ENCODE data around the gene DGKG. TPM values are rescaled to one million over a fixed set of nuclear protein-coding genes. Genes with fewer than 3 reads are reported as not detected.
A peak's percentile ranks its signal among the peaks of the same experiment; 100 is the strongest.

Gene DGKG
- total and polyA plus RNA-seq, 9 of the 15 experiments (the other 6 are each of a cell fraction or from before 2014, with no cell fraction given) = 0.01 to 0.36 (median 0.15) TPM

DNA sequence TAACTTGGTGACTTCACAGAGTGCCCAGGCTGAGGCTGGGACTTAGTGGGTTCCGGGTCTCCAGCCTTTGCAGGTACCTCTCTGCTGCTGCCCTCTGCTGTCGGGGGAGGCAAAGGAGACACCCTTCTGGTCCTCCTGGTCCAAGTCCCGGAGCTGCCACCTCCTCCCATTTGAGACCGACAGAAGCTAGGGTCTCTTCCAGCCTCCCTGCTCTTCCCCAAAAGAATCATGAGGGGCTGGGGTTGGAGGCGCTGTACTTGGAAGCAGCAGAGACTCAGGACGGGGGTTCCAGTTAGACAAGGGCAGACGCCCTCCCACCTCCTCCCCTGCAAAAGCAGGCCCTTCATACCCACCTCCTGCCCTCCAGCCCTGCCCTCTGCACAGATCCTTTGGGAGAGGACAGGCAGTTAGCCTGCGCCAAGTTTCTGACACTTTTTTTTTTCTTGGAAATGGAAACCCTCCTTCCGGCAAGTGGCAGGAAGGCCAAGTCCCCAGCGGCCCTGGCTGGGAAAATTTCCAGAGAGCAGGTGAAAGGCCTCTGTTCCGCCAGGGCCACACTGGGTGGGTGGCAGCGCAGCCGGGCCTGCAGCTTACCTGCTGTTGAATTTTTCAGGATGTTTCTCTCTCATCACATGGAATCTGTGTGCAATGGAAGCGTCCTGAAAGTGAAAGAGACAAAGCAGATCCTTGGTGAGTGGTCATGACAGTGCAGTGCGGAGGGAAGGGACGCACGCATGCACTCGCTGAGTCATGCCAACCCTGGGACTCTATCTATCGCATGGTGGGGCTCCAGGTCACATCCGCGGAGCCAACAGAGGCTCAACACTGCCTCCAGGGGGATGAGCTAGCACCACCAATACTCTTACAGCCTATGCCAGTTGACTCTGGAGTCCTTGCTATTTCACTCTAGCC is 119.9 kb downstream of the DGKG start (continued):
- TF ChIP-seq DEAF1 (CRISPR knock-in tag; IDR thresholded peaks at IDR 0.05) = peak; percentile 82
- TF ChIP-seq ZFP91 (CRISPR knock-in tag; IDR thresholded peaks at IDR 0.05) = no peak
- TF ChIP-seq MBD2 (IDR thresholded peaks at IDR 0.05; ENCODE audit: borderline replicate concordance, low read depth) = no peak
- peak; percentile 56; the same call in 1 of the 2 replicates for TF ChIP-seq STAG1 (CRISPR knock-in tag; IDR thresholded peaks at IDR 0.05; ENCODE audit: borderline replicate concordance)
- TF ChIP-seq FUS (optimal IDR thresholded peaks at IDR 0.05; ENCODE audit: low read depth, low read length) = no peak
- TF ChIP-seq, protein P1, sequence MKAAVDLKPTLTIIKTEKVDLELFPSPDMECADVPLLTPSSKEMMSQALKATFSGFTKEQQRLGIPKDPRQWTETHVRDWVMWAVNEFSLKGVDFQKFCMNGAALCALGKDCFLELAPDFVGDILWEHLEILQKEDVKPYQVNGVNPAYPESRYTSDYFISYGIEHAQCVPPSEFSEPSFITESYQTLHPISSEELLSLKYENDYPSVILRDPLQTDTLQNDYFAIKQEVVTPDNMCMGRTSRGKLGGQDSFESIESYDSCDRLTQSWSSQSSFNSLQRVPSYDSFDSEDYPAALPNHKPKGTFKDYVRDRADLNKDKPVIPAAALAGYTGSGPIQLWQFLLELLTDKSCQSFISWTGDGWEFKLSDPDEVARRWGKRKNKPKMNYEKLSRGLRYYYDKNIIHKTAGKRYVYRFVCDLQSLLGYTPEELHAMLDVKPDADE (conservative IDR thresholded peaks at IDR 0.05; ENCODE audit: control insufficient read depth, low read depth, low read length) = no peak; the same call in 1 of the 2 replicates
- TF ChIP-seq, protein P2, sequence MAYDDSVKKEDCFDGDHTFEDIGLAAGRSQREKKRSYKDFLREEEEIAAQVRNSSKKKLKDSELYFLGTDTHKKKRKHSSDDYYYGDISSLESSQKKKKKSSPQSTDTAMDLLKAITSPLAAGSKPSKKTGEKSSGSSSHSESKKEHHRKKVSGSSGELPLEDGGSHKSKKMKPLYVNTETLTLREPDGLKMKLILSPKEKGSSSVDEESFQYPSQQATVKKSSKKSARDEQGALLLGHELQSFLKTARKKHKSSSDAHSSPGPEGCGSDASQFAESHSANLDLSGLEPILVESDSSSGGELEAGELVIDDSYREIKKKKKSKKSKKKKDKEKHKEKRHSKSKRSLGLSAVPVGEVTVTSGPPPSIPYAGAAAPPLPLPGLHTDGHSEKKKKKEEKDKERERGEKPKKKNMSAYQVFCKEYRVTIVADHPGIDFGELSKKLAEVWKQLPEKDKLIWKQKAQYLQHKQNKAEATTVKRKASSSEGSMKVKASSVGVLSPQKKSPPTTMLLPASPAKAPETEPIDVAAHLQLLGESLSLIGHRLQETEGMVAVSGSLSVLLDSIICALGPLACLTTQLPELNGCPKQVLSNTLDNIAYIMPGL (CRISPR knock-in tag; IDR thresholded peaks at IDR 0.05) = no peak
- TF ChIP-seq NR4A1 (CRISPR knock-in tag; IDR thresholded peaks at IDR 0.05) = no peak
- TF ChIP-seq NR4A1 (tag; IDR thresholded peaks at IDR 0.05) = 0 out of 2 replicates have a peak, but pooled peaks have one; percentile 19
- TF ChIP-seq ATF7 (IDR thresholded peaks at IDR 0.05) = peak; percentile 54; the same call in 1 of the 2 replicates
- TF ChIP-seq POLR2H (tag; IDR thresholded peaks at IDR 0.05; ENCODE audit: low read depth) = no peak
- no peak for TF ChIP-seq EGR1 (conservative IDR thresholded peaks at IDR 0.05)
- TF ChIP-seq TCF3 (CRISPR knock-in tag; IDR thresholded peaks at IDR 0.05) = no peak
- TF ChIP-seq KAT7 (CRISPR knock-in tag; IDR thresholded peaks at IDR 0.05; ENCODE audit: borderline replicate concordance) = no peak
- no peak for TF ChIP-seq ZNF253 (CRISPR knock-in tag; conservative IDR thresholded peaks at IDR 0.05)
- TF ChIP-seq ZNF785 (CRISPR knock-in tag; IDR thresholded peaks at IDR 0.05) = no peak
- TF ChIP-seq CBX1 (IDR thresholded peaks at IDR 0.05; ENCODE audit: low read depth) = no peak
- TF ChIP-seq, protein P3, sequence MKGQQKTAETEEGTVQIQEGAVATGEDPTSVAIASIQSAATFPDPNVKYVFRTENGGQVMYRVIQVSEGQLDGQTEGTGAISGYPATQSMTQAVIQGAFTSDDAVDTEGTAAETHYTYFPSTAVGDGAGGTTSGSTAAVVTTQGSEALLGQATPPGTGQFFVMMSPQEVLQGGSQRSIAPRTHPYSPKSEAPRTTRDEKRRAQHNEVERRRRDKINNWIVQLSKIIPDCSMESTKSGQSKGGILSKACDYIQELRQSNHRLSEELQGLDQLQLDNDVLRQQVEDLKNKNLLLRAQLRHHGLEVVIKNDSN (CRISPR knock-in tag; IDR thresholded peaks at IDR 0.05) = no peak
- no peak for TF ChIP-seq CCNT2 (IDR thresholded peaks at IDR 0.05; ENCODE audit: borderline replicate concordance, extremely low read depth, insufficient read length, low read depth, low read length)
- TF ChIP-seq SRSF9 (IDR thresholded peaks at IDR 0.05; ENCODE audit: borderline replicate concordance, low read depth, low read length) = no peak
- TF ChIP-seq RAD51 (IDR thresholded peaks at IDR 0.05; ENCODE audit: borderline replicate concordance, low read depth) = no peak
